Measurements from ENCODE around the gene CPOX. TPM values are rescaled to one million over a fixed set of nuclear protein-coding genes. Genes with fewer than 3 reads are reported as not detected.
"Not testable (repeated sequence)": the region's sequence is repeated elsewhere in the genome, so short reads cannot be mapped to it uniquely, and the experiment has no call there.

The CPOX gene
- total RNA-seq: 10 to 100 TPM; 13.4 to 44.0 (median 23.6) TPM

DNA sequence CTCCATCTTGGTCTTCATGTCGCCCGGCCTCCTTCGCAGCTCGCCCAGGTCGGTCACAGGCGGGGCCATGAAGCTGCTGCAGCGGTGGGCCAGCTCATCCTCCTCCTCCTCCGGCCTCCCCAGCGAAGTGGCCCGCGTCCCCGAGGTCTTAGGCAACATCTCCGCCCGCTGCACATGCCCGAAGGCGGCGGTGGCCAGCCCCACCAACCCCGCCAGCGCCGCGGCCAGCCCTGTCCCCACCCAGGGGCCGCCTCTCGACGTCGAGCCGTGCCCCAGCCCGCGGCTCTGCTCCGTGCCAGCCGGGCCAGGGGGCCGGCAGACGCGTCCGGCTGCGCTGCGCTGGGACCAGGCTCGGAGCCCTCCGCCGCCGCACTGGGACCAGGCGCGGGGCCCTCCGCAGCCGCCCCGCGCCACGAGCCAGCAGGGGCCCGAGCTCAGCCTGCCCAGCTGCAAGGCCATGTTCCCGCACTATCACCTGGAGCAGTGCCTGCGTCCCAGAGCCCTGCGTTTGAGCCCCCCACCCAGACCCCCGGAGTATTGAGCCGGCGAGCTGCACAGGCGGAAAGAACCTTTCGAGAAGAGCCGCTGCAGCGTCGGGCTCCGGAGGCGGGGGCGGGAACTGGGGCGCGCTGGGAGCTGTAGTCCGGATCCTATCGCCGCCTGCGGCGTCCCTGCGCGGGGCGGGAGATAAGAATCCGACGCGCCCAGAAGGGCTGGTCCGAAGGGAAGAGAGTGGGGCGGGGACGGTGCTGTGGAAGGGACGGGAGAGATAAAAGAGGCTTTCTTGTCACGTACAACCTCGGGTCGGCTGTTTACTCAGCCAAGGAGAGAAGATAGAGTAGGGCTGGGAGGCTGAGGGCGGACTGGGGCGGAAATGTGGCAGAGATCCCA, at the start of gene CPOX:
CPOX (minus strand) TSS at position 566 of the 891 bp plus-strand sequence; CDS start at position 459, 107 bp downstream.
- peaks cover 13 to 25% (median 14%) of the 10 kb centered on the region in 4 donors for H3K4me1 ChIP-seq
- no peaks in the 10 kb centered on the region for H3K9me3 ChIP-seq
- H3K4me3 ChIP-seq: peak within 1 kb of the TSS; percentile 71 to 98 (median 94)
- 0% methylated on average over 36 to 43 of the region's 84 CpGs for WGBS, 2 donors
- peak within 1 kb of the TSS; percentile 61 to 92 (median 78) for H3K27ac ChIP-seq
- H3K27me3 ChIP-seq: no peaks in the 10 kb centered on the region
- TF ChIP-seq POLR2AphosphoS5 (IDR thresholded peaks at IDR 0.05) (peak in 1 of 2 donors; percentile 54), POLR2A (IDR thresholded peaks at IDR 0.05) (peak in 1 of 4 donors; percentile 69), EP300 (IDR thresholded peaks at IDR 0.05) (no peak)
- TF ChIP-seq, protein P1, sequence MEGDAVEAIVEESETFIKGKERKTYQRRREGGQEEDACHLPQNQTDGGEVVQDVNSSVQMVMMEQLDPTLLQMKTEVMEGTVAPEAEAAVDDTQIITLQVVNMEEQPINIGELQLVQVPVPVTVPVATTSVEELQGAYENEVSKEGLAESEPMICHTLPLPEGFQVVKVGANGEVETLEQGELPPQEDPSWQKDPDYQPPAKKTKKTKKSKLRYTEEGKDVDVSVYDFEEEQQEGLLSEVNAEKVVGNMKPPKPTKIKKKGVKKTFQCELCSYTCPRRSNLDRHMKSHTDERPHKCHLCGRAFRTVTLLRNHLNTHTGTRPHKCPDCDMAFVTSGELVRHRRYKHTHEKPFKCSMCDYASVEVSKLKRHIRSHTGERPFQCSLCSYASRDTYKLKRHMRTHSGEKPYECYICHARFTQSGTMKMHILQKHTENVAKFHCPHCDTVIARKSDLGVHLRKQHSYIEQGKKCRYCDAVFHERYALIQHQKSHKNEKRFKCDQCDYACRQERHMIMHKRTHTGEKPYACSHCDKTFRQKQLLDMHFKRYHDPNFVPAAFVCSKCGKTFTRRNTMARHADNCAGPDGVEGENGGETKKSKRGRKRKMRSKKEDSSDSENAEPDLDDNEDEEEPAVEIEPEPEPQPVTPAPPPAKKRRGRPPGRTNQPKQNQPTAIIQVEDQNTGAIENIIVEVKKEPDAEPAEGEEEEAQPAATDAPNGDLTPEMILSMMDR (IDR thresholded peaks at IDR 0.05): peak in 1 of 6 experiments; percentile 2
- peaks cover 0 to 17% (median 4%) of the 10 kb centered on the region in 4 donors for H3K36me3 ChIP-seq
- peak; percentile 96 to 99 for ATAC-seq (ENCODE audit: low FRiP score in 2 of 2)
- DNase-seq: peak; percentile 90 to 96

DNA sequence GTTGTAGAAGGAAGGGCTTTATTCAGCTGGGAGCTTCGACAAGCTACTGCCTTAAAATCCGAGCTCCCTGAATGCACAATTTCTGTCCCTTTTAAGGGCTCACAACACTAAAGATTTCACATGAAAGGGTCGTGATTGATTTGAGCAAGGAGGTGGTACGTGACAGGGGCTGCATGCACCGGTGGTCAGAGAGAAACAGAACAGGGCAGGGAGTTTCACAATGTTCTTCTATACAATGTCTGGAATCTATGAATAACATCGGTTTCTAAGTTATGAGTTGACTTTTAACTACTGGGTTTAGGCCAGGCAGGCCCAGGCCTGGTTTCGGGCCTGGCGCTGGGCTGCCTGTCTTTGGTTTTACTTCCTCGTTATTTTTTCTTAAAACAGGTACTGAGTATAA, 49.4 kb upstream of the CPOX start:
- not testable (repeated sequence) for H3K4me1 ChIP-seq; H3K27ac ChIP-seq; H3K4me3 ChIP-seq; H3K36me3 ChIP-seq; DNase-seq; H3K9me3 ChIP-seq; ATAC-seq (ENCODE audit: low FRiP score in 2 of 2); H3K27me3 ChIP-seq
- WGBS, 2 donors: 86 to 88% methylated on average over 9 of the region's 9 CpGs

DNA sequence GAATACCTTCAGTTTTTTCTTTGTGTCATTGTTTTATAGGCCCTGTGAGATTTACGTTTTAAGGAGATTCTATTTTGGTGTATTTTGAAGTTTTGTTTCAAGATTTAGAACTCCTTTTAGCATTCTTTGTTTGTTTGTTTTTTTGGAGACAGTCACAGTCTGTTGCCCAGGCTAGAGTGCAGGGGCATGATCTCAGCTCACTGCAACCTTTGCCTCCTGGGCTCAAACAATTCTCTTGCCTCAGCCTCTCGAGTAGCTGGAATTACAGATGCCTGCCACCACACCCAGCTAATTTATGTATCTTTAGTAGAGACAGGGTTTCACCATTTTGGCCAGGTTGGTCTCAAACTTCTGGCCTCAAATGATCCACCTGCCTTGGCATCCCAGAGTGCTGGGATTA, 48.3 kb upstream of the CPOX start:
- ATAC-seq (ENCODE audit: low FRiP score in 2 of 2); DNase-seq; H3K4me3 ChIP-seq; H3K9me3 ChIP-seq; H3K27ac ChIP-seq; H3K4me1 ChIP-seq; H3K27me3 ChIP-seq; H3K36me3 ChIP-seq: not testable (repeated sequence)
- 86 to 87% methylated on average over 2 of the region's 2 CpGs for WGBS, 2 donors

DNA sequence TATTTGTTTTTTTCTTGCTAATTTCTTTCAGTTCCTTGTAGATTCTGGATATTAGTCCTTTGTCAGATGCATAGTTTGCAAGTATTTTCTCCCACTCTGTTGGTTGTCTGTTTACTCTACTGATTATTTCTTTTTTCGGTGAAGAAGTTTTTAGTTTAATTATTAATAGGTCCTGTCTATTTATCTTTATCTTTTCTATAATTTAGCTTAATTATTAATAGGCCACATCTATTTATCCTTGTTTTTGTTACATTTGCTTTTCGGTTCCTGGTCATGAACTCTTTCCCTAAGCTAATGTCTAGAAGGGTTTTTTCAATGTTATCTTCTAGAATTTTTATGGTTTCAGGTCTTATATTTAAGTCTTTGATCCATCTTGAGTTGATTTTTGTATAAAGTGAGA, 45.1 kb upstream of the CPOX start:
- H3K4me3 ChIP-seq, DNase-seq: not testable (repeated sequence)
- 92 to 97% methylated on average over 2 of the region's 2 CpGs for WGBS, 2 donors

DNA sequence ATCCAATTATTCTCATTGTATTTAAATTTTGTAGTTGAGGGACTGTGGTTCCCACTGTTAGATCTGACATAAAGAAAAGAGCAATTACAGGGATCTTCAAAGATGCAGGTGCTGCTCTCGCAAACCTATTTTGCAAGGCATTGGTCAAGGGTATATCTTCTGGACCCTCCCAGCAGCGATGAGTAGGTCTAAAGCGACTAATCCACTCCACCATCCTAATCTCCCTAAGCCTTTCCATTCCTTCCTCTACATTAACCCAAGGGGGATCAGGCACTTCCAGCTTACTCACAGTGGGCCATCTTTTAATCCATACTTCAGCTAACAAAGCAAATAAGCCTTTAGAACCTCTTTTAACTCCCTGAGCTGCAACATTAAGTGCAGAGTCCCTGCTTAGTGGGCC, 37.0 kb upstream of the CPOX start:
- no peak overlapping the region for H3K27ac ChIP-seq
- no peak for DNase-seq
- no peaks in the 10 kb centered on the region for H3K36me3 ChIP-seq
- no peak for TF ChIP-seq POLR2AphosphoS5 (IDR thresholded peaks at IDR 0.05)
- TF ChIP-seq POLR2A (IDR thresholded peaks at IDR 0.05): no peak
- TF ChIP-seq EP300 (IDR thresholded peaks at IDR 0.05): no peak
- TF ChIP-seq, protein P1 (IDR thresholded peaks at IDR 0.05): no peak
- H3K27me3 ChIP-seq: no peaks in the 10 kb centered on the region
- H3K4me3 ChIP-seq: no peak overlapping the region
- no peaks in the 10 kb centered on the region for H3K9me3 ChIP-seq
- no peak for ATAC-seq (ENCODE audit: low FRiP score in 2 of 2)
- WGBS, 2 donors: 95 to 98% methylated on average over 3 of the region's 3 CpGs
- no peaks in the 10 kb centered on the region for H3K4me1 ChIP-seq

More for the DNA sequence above, 45.1 kb upstream of the CPOX start:
- H3K27ac ChIP-seq; H3K9me3 ChIP-seq; ATAC-seq (ENCODE audit: low FRiP score in 2 of 2); H3K36me3 ChIP-seq; H3K4me1 ChIP-seq; H3K27me3 ChIP-seq: not testable (repeated sequence)

DNA sequence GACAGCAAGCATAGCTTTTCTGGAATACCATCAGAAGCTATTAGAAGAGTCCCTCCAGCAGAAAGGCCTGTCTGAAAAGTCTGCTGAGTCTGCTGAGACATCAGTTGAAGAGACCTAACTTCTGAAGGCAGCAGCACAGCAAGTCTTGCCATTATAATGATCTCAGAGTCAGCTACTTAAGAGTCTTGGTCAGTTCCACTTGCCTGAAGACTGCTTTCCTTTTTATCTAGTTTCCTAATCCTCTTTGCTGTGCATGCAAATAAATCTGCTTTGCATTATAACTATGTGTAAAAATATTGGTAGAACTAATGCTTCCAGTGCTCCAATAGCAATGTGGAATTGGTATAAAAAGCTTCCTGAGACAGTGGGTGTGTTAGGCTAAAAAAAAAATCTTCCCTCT, 34.9 kb upstream of the CPOX start:
- Histone ChIP-seq H3K27me3 (no peaks in the 10 kb centered on the region), H3K9me3 (no peaks in the 10 kb centered on the region), H3K4me3 (no peak overlapping the region), H3K4me1 (no peaks in the 10 kb centered on the region), H3K27ac (no peak overlapping the region), H3K36me3 (no peaks in the 10 kb centered on the region)
- ATAC-seq (ENCODE audit: low FRiP score in 2 of 2) (no peak), DNase-seq (no peak)
- no peak for TF ChIP-seq POLR2A (IDR thresholded peaks at IDR 0.05)
- no peak for TF ChIP-seq POLR2AphosphoS5 (IDR thresholded peaks at IDR 0.05)
- TF ChIP-seq EP300 (IDR thresholded peaks at IDR 0.05): no peak
- TF ChIP-seq, protein P1 (IDR thresholded peaks at IDR 0.05): no peak
